Naive thymus-derived CD4-positive, alpha-beta T cell (primary cell): ENCODE data around the gene ALPP. TPM values are rescaled to one million over a fixed set of nuclear protein-coding genes. Genes with fewer than 3 reads are reported as not detected.
"Not testable (repeated sequence)": the region's sequence is repeated elsewhere in the genome, so short reads cannot be mapped to it uniquely, and the experiment has no call there.

ENCODE experiments used
- ATAC-seq: fragments of 150-1000 bp; cut with Tn5 transposase; 2 replicates; pipeline ENCODE4 v1.10.0; 2021; ENCODE audit warnings: mild to moderate bottlenecking, moderate library complexity
- CTCF ChIA-PET: fragments of 350-600 bp; sonication (Branson Sonifier 250); formaldehyde crosslinking; loops from one replicate; lab custom pipeline; 2021; ENCODE audit warnings: antibody characterized with exemption; lab: Charles Lee
- POLR2A ChIA-PET: fragments of 350-600 bp; sonication (Branson Sonifier 250); formaldehyde crosslinking; loops from one replicate; lab custom pipeline; 2021; ENCODE audit warnings: antibody characterized with exemption, inconsistent platforms; lab: Charles Lee
- DNase-seq, 9 donors: peaks; one replicate each; pipeline versions ENCODE4 v3.0.0 to v3.0.0-alpha.2; 2020 to 2022; ENCODE audit warnings: mixed read lengths in 1 of 9
- H3K27ac ChIP-seq: one replicate; pipeline ENCODE4 v1.7.0; 2013; ENCODE audit warnings: mild to moderate bottlenecking, low read depth, low read length, moderate library complexity
- H3K27me3 ChIP-seq, 2 donors: one replicate each; pipeline ENCODE4 v1.7.0; 2013; ENCODE audit warnings: low read length in 2 of 2, mild to moderate bottlenecking in 2 of 2, moderate library complexity in 2 of 2; ENCODE audit not compliant: control insufficient read depth in 2 of 2, insufficient read depth in 2 of 2
- H3K36me3 ChIP-seq, 3 experiments: 1 replicate in 2 of 3; 2 replicates in 1 of 3; pipeline ENCODE4 v1.7.0; 2013; ENCODE audit warnings: low read length in 3 of 3, mild to moderate bottlenecking in 3 of 3, moderate library complexity in 1 of 3; ENCODE audit not compliant: insufficient read depth in 3 of 3, control insufficient read depth in 2 of 3
- H3K4me1 ChIP-seq, 2 donors: one replicate each; pipeline ENCODE4 v1.7.0; 2013; ENCODE audit warnings: low read length in 2 of 2, mild to moderate bottlenecking in 2 of 2, moderate library complexity in 1 of 2; ENCODE audit not compliant: control insufficient read depth in 2 of 2, insufficient read depth in 2 of 2
- H3K4me3 ChIP-seq: 2 replicates; pipeline ENCODE4 v1.7.0; 2013; ENCODE audit warnings: mild to moderate bottlenecking, low read length
- H3K9me3 ChIP-seq, 3 experiments: 1 replicate in 2 of 3; 2 replicates in 1 of 3; pipeline ENCODE4 v1.7.0; 2013; ENCODE audit warnings: low read length in 3 of 3; ENCODE audit not compliant: control insufficient read depth in 2 of 3
- H3K27ac Mint-ChIP-seq, 9 donors: one replicate each; pipeline ENCODE4 v1.8.0; 2020 to 2022; ENCODE audit warnings: mixed read lengths in 9 of 9, mild to moderate bottlenecking in 8 of 9, moderate library complexity in 5 of 9, inconsistent platforms in 2 of 9
- H3K27me3 Mint-ChIP-seq, 5 donors: one replicate each; pipeline ENCODE4 v1.8.0; 2021 to 2022; ENCODE audit warnings: mixed read lengths in 5 of 5, mild to moderate bottlenecking in 1 of 5
- H3K36me3 Mint-ChIP-seq, 5 donors: one replicate each; pipeline ENCODE4 v1.8.0; 2020 to 2022; ENCODE audit warnings: mixed read lengths in 5 of 5, mild to moderate bottlenecking in 3 of 5, inconsistent platforms in 1 of 5
- H3K4me1 Mint-ChIP-seq, 7 donors: one replicate each; pipeline ENCODE4 v1.8.0; 2020 to 2022; ENCODE audit warnings: mixed read lengths in 7 of 7, mild to moderate bottlenecking in 3 of 7, inconsistent platforms in 1 of 7
- H3K4me3 Mint-ChIP-seq, 10 donors: one replicate each; pipeline ENCODE4 v1.8.0; 2020 to 2022; ENCODE audit warnings: mild to moderate bottlenecking in 10 of 10, mixed read lengths in 10 of 10, moderate library complexity in 6 of 10, inconsistent platforms in 2 of 10
- H3K9me3 Mint-ChIP-seq, 11 donors: one replicate each; pipeline ENCODE4 v1.8.0; 2020 to 2022; ENCODE audit warnings: mixed read lengths in 11 of 11, mild to moderate bottlenecking in 4 of 11, inconsistent platforms in 1 of 11, moderate library complexity in 1 of 11
- intact Hi-C, 2 donors: fragments of 100-400 bp; cut with micrococcal nuclease; formaldehyde crosslinking; loops; one replicate each; pipeline ENCODE4 v1.15.1; 2023
- polyA plus RNA-seq, 2 donors: library from polyadenylated mRNA; unstranded; fragments of 300-500 nt; fragmentation: Illumina TruSeq; gene quantifications; one replicate each; pipeline ENCODE4 v1.2.3, GENCODE V29; 2021
- total RNA-seq, 6 experiments: library from RNA in 5 of 6; stranded (reverse) in 5 of 6; gene quantifications; 1 replicate in 5 of 6; 2 replicates in 1 of 6; pipeline ENCODE4 v1.2.3 and lab custom pipeline; 2021 to 2026

ALPP gene
- total and polyA plus RNA-seq, 7 experiments from 2014 or later: 0.24 TPM; not detected in 5

DNA sequence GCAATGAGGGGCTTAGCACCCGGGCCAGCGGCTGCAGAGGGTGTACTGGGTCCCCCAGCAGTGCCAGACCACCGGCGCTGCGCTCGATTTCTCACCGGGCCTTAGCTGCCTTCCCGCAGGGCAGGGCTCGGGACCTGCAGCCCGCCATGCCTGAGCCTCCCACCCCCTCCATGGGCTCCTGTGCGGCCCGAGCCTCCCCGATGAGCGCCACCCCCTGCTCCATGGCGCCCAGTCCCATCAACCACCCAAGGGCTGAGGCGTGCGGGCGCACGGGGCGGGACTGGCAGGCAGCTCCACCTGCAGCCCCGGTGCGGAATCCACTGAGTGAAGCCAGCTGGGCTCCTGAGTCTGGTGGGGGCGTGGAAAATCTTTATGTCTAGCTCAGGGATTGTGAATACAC, 12.1 kb upstream of the ALPP start:
- H3K27me3 ChIP-seq, H3K9me3 ChIP-seq, ATAC-seq, intact Hi-C loops, H3K9me3 Mint-ChIP-seq, H3K4me3 ChIP-seq, H3K36me3 ChIP-seq, H3K4me3 Mint-ChIP-seq, POLR2A ChIA-PET, CTCF ChIA-PET, DNase-seq, H3K27ac ChIP-seq, H3K27me3 Mint-ChIP-seq, H3K36me3 Mint-ChIP-seq: not testable (repeated sequence)
- peaks cover 20 to 37% (median 30%) of the 10 kb centered on the region in 7 donors for H3K4me1 Mint-ChIP-seq
- H3K4me1 ChIP-seq: peaks cover 0 to 17% of the 10 kb centered on the region in 2 donors
- peak overlapping the region in 2 of 9 donors; percentile 58 to 65 for H3K27ac Mint-ChIP-seq

DNA sequence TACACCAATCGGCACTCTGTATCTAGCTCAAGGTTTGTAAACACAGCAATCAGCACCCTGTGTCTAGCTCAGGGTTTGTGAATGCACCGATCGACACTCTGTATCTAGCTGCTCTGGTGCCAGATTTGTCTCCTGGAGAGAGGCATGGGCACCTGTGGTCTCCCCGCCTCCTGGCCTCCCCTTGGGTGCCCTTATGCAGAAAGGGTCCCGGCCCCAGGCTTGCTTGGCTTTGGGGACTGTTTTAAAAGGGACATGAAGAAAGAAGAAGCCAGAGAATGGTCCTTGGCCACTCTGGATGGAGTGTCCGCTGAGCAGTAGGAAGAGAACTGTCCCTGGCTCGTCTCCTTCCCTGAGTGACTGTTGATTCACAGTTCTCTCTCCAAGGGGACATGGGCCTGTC, 11.5 kb upstream of the ALPP start:
- intact Hi-C loops: no loop called here
- H3K36me3 ChIP-seq: no peaks in the 10 kb centered on the region
- POLR2A ChIA-PET: no interaction called here
- H3K36me3 Mint-ChIP-seq: no peaks in the 10 kb centered on the region
- H3K4me3 ChIP-seq: no peak overlapping the region
- H3K27ac ChIP-seq: no peak overlapping the region
- no peaks in the 10 kb centered on the region for H3K27me3 Mint-ChIP-seq
- peaks cover 0 to 17% of the 10 kb centered on the region in 2 donors for H3K4me1 ChIP-seq
- no peak for ATAC-seq
- no peak overlapping the region for H3K4me3 Mint-ChIP-seq
- peaks cover 0 to 2% (median 0%) of the 10 kb centered on the region in 11 donors for H3K9me3 Mint-ChIP-seq
- no peaks in the 10 kb centered on the region for H3K9me3 ChIP-seq
- CTCF ChIA-PET: no interaction called here
- H3K27ac Mint-ChIP-seq: peak overlapping the region in 1 of 9 donors; percentile 58
- DNase-seq: no peak
- peaks cover 20 to 36% (median 30%) of the 10 kb centered on the region in 7 donors for H3K4me1 Mint-ChIP-seq
- H3K27me3 ChIP-seq: no peaks in the 10 kb centered on the region

DNA sequence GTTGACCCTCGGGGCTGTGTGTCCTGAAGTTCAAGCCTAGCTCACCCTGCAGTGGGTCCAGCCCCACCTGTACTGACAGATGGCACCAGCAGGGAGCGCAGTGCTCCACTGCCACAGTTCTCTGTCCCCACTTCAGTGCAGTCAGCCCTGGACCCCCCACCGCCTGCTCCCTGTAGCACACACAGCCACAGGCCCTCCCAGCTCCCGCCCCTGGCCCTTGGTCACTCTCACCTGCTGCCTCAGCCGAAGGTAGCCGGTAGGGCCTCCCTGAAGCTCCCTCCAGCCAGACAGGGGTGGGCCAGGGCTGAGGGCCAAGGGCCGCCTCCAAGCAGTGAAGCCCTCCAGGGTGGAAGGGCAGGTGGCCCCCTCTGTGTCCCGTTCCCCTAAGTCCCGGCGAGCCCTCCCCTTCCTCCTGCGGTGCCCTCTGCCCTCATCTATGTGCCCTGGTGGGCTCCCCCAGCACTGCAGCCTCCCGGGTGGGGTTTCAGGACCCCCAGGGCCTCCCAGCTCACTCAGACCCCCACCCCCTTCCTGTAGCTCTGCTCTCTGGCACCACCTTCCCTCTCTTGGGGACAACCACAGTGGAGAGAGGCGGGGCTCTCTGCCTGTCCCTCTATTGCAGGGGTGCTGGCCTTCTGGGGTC, 10.8 kb upstream of the ALPP start:
- ChIA-PET CTCF (no interaction called here), POLR2A (no interaction called here)
- peaks cover 14 to 29% (median 23%) of the 10 kb centered on the region in 7 donors for H3K4me1 Mint-ChIP-seq
- H3K36me3 Mint-ChIP-seq: no peaks in the 10 kb centered on the region
- Histone ChIP-seq H3K36me3 (no peaks in the 10 kb centered on the region), H3K4me3 (no peak overlapping the region), H3K9me3 (no peaks in the 10 kb centered on the region), H3K4me1 (peaks cover 0 to 11% of the 10 kb centered on the region in 2 donors), H3K27ac (no peak overlapping the region), H3K27me3 (no peaks in the 10 kb centered on the region)
- no peaks in the 10 kb centered on the region for H3K9me3 Mint-ChIP-seq
- ATAC-seq (no peak), DNase-seq (no peak)
- H3K27me3 Mint-ChIP-seq: no peaks in the 10 kb centered on the region
- intact Hi-C loops: no loop called here
- no peak overlapping the region for H3K27ac Mint-ChIP-seq
- H3K4me3 Mint-ChIP-seq: no peak overlapping the region

DNA sequence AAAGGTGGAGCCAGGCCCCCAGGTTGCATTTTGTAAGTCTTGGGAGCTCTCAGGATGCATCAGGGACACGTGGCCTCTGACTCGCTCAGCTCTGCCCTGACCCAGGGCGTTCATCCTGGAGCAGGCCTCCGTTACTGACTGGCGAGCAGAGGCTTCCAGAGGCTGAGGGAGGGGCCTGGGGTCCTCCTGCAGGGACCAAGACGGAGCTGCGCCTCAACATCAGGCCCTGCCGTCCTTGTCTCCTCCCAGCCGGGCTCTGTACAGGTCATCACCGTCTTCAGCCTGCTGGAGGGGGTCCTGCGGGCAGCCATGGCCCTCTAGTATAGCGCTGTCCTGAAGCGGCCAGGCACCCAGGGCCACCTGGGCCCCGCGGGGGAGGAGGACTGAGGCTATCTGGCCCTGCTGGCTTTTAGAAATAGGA, 10.2 kb upstream of the ALPP start:
- no peaks in the 10 kb centered on the region for H3K9me3 Mint-ChIP-seq
- peaks cover 14 to 24% (median 20%) of the 10 kb centered on the region in 7 donors for H3K4me1 Mint-ChIP-seq
- no peak overlapping the region for H3K4me3 Mint-ChIP-seq
- DNase-seq (no peak), ATAC-seq (no peak)
- no peaks in the 10 kb centered on the region for H3K27me3 ChIP-seq
- intact Hi-C loops: no loop called here
- H3K36me3 Mint-ChIP-seq: no peaks in the 10 kb centered on the region
- H3K4me1 ChIP-seq: peaks cover 0 to 5% of the 10 kb centered on the region in 2 donors
- no peaks in the 10 kb centered on the region for H3K27me3 Mint-ChIP-seq
- no peak overlapping the region for H3K27ac Mint-ChIP-seq
- no peak overlapping the region for H3K4me3 ChIP-seq
- no peaks in the 10 kb centered on the region for H3K36me3 ChIP-seq
- no peak overlapping the region for H3K27ac ChIP-seq
- ChIA-PET CTCF (no interaction called here), POLR2A (no interaction called here)
- no peaks in the 10 kb centered on the region for H3K9me3 ChIP-seq

DNA sequence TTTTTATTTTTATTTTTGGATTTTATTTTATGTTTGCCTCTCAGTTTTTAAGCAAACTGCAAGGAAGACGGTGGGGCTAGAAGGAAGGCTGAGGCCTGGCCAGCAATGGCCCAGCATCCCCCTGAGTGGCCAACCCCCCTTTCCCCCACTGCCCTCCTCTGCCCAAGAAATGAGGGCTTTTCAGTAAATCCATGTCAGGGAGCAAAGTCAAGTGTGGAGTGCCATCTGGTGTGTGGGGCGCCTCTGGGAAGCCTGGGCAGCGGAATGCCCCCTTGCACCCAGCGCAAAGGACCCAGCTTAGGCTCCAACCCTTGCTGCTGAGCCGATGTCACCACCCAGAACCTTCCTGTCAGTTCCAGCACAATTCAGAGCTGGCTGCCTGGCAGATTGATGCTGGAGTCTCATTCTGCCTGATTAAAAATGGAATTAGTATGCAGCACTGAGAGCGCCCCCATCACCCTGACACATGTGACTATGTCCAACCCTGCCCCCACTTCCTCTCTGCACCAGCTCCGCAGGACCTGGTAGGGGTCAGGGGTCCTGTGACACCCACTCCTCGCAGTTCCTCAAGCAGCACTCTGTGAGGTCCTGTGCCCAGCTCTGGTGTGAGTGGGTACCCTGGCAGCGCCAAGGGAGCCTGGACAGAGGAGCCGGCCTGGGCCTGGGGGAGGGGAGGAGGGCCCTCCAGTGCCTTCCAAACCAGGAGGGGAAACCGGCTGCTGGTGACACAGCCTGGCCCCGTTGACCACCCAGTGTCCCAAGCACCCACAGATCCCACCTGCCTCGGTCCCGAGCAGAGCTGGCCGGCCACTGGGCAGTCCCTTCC, 9.2 kb upstream of the ALPP start:
- H3K27ac ChIP-seq: no peak overlapping the region
- H3K36me3 Mint-ChIP-seq: no peaks in the 10 kb centered on the region
- peaks cover 5 to 14% (median 11%) of the 10 kb centered on the region in 7 donors for H3K4me1 Mint-ChIP-seq
- intact Hi-C loops: no loop called here
- ATAC-seq: no peak
- H3K27me3 Mint-ChIP-seq: no peaks in the 10 kb centered on the region
- H3K9me3 Mint-ChIP-seq: no peaks in the 10 kb centered on the region
- no peak for DNase-seq
- H3K9me3 ChIP-seq: no peaks in the 10 kb centered on the region
- H3K36me3 ChIP-seq: no peaks in the 10 kb centered on the region
- no peaks in the 10 kb centered on the region for H3K27me3 ChIP-seq
- ChIA-PET POLR2A (no interaction called here), CTCF (interaction anchor here (0.6 kb wide), 1 partner anchor 852 kb away, joined by 3 read pairs; no protein-coding TSS in a partner anchor)
- no peak overlapping the region for H3K4me3 ChIP-seq
- no peak overlapping the region for H3K4me3 Mint-ChIP-seq
- no peaks in the 10 kb centered on the region for H3K4me1 ChIP-seq
- no peak overlapping the region for H3K27ac Mint-ChIP-seq

DNA sequence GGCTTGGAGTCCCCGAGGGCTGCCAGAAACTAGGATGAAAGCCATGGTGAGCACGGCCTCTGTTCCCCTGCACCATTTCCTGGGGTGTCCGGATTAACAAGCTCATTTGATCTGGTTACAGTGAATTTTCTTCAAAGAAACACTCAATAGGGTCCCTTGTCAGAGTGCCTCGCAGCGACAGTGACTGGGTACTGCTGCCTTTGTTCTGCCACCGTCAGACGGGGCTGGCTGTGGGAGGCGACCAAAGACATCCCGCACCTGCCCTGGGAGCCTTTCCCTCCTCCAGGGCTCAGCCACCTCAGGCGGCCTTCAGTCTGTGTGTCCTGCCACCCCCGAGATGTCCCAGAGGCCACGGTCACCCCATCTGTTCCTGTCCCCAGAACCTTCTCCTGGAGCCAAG, 8.5 kb upstream of the ALPP start:
- not testable (repeated sequence) for H3K27me3 Mint-ChIP-seq

More for the DNA sequence above, 8.5 kb upstream of the ALPP start:
- H3K36me3 ChIP-seq, H3K27ac ChIP-seq, H3K4me1 Mint-ChIP-seq, H3K9me3 Mint-ChIP-seq, DNase-seq, H3K4me3 Mint-ChIP-seq, H3K4me1 ChIP-seq, H3K27me3 ChIP-seq, POLR2A ChIA-PET, H3K27ac Mint-ChIP-seq, H3K4me3 ChIP-seq, H3K9me3 ChIP-seq, H3K36me3 Mint-ChIP-seq, intact Hi-C loops: not testable (repeated sequence)
- CTCF ChIA-PET: interaction anchor here (0.6 kb wide), 1 partner anchor 853 kb away, joined by 3 read pairs; no protein-coding TSS in a partner anchor
- ATAC-seq: peak; percentile 19
